ENCODE measurements around the gene CUX1.
"Not testable (repeated sequence)": the region's sequence is repeated elsewhere in the genome, so short reads cannot be mapped to it uniquely, and the experiment has no call there.

CUX1 gene, protein sequence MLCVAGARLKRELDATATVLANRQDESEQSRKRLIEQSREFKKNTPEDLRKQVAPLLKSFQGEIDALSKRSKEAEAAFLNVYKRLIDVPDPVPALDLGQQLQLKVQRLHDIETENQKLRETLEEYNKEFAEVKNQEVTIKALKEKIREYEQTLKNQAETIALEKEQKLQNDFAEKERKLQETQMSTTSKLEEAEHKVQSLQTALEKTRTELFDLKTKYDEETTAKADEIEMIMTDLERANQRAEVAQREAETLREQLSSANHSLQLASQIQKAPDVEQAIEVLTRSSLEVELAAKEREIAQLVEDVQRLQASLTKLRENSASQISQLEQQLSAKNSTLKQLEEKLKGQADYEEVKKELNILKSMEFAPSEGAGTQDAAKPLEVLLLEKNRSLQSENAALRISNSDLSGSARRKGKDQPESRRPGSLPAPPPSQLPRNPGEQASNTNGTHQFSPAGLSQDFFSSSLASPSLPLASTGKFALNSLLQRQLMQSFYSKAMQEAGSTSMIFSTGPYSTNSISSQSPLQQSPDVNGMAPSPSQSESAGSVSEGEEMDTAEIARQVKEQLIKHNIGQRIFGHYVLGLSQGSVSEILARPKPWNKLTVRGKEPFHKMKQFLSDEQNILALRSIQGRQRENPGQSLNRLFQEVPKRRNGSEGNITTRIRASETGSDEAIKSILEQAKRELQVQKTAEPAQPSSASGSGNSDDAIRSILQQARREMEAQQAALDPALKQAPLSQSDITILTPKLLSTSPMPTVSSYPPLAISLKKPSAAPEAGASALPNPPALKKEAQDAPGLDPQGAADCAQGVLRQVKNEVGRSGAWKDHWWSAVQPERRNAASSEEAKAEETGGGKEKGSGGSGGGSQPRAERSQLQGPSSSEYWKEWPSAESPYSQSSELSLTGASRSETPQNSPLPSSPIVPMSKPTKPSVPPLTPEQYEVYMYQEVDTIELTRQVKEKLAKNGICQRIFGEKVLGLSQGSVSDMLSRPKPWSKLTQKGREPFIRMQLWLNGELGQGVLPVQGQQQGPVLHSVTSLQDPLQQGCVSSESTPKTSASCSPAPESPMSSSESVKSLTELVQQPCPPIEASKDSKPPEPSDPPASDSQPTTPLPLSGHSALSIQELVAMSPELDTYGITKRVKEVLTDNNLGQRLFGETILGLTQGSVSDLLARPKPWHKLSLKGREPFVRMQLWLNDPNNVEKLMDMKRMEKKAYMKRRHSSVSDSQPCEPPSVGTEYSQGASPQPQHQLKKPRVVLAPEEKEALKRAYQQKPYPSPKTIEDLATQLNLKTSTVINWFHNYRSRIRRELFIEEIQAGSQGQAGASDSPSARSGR (N-terminal part only)

DNA sequence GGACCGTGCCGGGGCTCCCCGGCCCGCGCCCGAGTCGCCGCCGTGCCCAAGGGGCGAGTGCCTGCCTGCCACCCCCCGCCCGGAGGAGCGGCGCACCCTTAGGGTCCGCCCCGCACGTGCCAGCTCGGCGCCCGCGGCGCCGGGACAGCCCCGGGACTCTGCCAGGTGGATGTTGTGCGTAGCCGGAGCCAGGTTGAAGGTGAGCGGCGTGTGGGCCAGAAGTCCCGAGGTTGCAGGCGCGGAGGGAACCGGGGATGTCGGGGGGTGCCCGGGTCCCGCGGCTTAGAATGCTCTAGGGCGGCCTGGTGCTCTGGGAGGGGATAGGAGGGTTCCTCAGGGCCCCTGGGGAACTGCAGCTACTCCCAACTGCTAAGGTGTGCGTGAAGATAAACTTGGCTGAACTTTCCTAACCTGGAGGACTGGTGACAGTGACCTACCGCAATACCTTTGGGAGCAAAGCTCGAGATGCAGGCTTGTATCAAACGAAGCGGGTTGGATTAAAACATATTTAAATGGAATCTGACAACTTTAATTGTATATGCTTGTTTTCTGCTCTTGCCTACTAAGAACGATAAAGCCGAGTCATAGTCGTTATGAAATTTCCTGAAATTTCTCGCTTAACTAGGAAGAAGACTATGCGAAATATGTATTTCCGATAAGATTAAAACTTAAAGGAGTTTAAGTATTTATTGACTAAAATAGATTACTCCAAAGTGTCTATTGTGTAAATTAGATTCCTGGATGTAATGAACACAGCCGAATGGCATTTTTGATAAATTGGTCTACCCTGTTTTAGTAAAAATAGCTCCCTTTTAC, at the start of gene CUX1:
Gene CUX1, plus strand, starts transcription at position 156 of the 816 bp plus-strand sequence. Its CDS starts 14 bp downstream, at position 170.
- DNase-seq = no peak

DNA sequence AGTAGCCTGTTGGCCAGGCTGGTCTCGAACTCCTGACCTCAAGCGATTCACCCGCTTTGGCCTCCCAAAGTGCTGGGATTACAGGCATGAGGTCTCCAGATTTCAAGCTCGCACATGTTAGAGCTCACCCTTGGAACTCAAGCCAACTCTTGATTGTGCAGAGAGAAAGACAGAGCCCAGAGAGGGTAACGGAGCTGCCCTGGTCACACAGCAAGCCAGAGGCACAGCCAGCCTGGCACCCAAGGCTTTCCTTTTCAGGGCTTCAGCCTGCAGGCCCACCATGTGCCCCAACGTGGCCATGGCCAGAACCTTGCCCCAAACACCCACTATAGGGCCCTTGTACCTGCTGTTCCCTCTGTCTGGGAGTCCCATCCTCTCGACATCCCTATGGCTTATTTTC, 49.1 kb upstream of the CUX1 start:
- DNase-seq = no peak

DNA sequence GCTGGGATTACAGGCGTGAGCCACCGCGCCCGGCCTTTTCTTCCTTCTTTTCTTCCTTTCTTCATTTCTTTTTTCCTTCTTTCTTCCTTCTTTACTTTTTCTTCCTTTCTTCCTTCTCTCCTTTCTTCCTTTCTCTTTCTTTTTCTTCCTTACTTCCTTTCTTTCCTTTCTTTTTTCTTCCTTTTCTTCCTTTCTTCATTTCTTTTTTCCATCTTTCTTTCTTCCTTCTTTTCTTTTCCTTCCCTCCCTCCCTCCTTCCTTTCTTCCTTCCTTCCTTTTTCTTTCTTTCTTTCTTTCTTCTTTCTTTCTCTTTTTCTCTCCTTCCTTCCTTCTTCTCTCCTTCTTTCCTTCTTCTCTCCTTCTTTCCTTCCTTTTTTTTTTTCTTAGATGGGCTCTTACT, 47.0 kb upstream of the CUX1 start:
- no peak for DNase-seq

DNA sequence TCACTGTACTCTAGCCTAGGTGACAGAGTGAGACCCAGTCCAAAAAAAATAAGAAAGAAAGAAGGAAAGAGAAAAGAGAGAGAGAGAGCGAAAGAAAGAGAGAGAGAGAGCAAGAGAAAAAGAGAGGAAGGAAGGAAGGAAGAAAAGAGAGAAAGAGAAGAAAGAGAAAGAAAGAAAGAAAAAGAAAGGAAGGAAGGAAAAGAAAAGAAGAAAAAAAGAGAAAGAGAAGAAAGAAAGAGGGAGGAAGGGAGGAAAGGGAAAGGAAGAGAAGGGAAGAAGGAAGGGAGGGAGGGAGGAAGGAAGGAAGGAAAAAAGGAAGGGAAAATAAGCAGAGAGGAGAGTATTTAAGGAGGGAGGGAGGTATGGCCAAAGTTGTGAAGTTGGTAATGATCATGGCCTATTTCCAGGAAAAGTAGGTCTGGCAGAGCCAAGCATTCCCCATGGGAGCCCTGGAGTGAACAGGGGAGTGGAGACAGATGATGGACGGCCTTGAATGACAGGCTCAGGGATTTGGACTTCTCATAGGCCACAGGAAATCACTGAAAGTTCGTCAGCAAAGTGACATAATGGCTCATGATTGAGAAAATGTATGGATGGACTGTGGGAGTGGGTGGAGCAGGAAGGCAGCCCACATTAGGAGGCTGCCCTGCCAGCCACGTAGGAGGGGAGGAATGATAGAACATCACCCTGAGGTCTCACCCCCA, 44.8 kb upstream of the CUX1 start:
- no peak for DNase-seq

DNA sequence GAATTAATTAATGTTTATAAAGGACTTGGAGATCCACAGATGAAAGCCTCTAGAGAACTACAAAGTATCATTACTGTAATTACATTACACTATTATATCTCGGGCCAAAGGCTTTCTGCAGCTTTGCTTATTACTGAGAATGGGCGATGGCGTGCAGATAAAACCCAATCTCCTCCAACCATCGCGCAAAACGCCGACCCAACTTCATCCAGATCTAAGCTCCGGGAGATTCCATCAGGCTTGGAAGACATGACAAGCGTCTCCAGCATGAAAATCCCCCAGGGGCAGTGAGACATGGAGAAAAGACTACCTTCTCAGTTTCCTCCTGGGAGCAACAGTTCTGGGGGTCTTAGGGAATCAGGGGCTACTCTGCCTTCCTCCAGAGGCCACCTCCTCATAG, 42.2 kb upstream of the CUX1 start:
- no peak for DNase-seq

DNA sequence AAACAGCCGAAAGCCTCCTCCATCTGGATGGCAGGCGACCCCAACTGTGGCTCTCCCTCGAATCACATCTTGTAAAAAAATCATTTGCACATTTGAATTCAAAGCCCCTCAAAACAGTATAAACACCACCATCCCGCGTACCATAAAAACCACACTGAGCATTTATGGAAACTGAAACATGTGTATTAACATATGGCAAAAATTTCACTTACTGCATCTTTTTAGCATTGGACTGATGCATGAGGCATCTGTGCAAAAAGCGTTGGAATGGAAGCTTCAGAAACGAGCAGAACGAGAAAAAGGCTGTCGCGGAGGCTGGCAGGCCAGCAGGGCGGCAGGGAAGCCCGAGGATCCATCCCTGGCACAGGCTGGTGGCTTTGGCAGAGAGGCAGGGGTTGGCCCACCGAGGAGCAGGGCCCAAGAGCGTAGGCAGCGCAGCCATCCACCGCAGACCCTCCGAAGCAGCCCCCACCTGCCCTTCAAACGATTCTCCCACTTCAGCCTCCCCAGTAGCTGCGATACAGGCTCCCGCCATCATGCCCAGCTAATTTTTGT, 39.3 kb upstream of the CUX1 start:
- DNase-seq = no peak

DNA sequence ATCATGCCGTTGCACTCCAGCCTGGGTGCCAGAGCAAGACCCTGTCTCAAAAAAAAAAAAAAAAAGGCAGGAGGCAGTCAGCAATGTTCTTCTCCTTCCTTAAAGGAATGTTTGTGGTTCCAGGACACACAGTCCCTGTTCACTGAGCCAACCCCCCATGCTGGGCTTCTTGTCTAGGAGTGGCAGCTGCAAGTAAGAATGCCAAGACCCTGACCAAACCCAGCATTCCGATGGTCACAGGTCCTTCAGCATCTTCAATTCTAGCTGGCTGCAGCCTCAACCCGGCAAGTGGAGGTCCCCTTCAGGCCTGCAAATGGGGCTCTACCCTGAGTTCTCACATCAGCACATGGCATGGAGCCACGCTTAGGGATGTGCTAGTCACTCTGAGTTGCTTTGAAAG, 38.2 kb upstream of the CUX1 start:
- no peak for DNase-seq

DNA sequence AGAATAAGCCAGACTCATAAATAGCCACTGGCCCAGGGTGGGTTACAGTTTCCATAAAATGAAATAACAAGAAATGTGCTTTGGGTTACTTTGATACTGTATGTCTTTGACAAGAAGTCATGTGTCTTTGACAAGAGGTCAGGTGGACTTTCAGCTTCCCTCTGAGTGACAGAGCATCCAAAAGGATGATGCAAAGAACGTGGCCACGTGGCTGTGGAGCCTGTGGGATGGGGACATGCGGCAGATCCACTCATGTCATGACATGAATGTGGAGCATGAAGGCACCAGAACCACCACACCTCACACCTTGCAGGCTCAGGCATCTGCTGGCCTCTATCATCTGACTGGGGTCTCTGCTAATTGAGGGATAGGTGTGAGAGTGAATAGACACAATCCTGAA, 37.1 kb upstream of the CUX1 start:
- DNase-seq = no peak

DNA sequence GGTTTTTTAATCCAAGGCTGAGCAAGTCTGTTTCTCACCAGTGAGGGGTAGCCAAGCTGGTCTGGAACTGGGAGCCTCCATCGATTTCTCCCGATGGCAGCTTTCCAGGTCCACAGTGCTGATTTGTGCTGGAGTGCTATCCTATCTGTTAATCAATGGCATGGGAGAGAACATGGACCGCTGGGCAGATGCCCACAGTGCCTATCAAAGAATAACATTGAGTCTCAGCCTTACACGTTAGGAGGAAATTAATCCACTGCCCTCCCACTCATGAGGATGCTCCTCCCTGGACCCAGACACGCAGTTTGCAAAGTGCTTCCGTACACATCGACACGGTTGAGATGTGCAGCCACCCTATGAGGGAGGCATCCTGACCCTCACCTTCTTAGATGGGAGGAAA, 36.0 kb upstream of the CUX1 start:
- DNase-seq = no peak

DNA sequence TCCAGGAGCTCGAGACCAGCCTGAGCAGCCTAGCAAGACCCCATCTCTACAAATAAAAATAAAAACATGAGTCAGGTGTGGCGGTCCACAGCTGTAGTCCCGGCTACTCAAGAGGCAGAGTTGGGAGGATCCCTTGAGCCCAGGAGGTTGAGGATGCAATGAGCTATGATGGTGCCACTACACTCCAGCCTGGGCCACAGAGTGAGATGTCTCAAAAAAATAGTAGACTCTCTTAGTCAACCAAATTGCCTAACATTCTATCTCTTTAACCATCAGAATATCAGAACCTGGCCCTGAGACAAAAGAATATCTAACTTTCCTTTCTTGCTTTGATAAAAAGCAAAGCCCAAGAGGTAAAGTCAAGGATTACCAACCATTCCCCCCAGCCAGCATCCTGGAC, 35.0 kb upstream of the CUX1 start:
- no peak for DNase-seq

DNA sequence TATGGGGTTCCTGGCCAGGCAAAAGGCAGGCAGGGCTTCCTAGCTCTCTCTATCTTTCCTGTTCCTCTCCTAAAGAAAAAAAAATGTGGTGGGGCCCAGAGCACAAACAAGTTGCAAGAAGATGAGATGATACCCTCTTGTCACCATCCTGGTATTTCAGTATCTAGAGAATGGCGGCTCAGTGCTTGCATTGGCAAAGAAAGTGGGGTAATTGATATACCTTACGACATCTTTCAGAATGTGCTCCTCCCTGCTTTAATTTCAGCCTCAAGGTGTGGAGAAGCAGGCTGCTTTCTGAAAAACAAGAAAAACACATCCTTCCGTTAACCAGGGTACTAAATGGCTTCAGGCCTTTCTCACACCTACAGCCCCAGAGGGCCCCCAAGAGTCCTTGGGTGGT, 34.5 kb upstream of the CUX1 start:
- DNase-seq = no peak

DNA sequence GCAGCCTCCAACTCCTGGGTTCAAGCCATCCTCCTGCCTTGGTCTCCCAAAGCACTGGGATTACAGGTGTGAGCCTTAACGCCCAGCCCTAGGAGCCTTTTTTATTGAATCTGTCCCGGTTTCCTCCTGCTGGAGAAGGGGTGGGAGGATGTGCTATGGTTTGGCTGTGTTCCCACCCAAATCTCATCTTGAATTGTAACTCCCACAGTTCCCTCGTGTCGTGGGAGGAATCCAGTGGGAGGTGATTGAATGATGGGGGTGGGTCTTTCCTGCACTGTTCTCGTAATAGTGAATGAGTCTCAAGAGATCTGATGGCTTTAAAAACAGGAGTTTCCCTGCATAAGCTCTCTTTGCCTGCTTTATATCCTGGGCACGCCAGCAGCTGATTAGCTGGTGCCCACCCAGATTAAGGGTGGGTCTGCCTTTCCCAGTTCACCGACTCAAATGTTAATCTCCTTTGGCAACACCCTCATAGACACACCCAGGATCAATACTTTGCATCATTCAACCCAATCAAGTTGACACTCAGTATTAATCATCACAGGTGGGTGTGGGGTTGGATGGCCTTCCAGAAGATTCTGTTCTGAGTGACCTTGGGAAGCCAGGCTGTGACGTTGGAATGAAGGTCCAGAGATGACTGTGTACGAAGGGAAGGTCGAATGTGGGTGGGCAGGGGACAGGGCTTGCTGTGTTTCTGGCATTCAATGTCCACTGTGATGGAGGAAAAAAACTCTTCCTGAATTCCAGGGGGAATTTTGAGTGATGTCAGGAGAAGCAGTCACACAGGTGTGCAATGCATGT, 33.8 kb upstream of the CUX1 start:
- DNase-seq = no peak

DNA sequence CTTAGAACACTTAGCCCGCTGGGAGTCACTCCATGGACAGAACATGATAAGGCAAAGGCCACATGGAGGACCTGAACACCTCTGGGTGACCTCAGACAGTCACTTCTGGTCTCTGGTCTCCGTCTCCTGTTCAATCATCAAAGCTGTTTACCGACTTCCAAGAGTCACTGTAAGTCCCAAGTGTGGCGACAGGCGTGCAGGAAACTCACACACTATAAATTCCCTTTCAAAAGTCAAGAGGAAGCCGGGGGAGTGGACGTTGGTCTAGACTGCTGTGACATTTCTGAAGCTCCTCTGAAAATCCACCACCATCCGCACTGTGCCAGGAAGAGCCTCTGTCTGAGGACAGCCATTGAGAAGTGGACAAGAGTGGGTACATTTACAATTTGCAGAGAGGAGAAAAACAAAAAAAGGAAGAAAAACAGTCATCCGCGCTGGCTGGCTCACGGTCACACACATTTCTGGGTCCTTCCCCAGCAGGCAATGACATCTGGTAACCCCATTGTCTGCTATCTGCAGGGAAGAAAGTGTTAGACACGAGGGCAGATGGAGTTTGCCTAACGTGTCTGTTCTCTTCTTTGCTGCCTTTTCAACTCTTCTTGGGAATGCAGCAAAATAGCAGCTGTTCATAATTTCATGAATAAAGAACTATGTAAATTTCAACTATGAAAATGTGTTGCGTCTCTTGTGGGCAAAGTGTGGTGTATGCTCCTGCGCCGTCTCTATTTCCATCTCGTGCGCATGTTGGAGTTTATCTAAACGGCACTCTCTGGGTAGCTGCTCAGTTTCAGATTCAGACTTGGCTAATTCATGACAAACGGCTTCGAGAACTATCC, 32.9 kb upstream of the CUX1 start:
- DNase-seq = no peak

DNA sequence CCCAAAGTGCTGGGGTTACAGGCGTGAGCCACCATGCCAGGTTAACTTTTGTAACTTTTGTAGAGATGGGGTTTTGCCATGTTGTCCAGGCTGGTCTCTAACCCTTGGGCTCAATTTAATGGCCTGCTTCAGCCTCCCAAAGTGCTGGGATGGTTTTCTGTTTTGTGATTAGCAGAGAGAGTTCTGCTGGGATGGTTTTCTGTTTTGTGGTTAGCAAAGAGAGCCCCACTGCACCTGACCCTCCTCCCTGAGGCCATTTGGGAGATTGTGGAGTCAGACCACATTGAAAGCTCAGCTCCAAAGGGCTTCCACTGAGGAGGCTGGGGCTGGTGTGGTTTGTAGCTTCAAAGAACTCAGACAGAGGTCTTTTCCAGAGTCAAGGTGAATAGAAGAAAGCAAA, 29.6 kb upstream of the CUX1 start:
- DNase-seq = no peak

DNA sequence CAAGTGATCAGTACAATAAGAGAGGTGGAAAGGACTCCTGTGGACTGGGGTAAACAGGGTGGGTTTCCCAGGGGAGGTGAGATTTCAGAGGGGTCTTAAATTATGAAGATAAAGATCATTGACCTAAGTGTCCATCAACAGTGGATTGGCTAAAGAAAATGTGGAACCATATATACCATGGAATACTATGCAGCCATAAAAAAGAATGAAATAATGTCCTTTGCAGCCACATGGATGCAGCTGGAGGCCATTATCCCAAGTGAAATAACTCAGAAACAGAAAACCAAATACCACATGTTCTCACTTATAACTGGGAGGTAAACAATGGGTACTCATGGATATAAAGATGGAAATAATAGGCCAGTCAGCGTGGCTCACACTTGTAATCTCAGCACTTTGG, 28.9 kb upstream of the CUX1 start:
- no peak for DNase-seq

DNA sequence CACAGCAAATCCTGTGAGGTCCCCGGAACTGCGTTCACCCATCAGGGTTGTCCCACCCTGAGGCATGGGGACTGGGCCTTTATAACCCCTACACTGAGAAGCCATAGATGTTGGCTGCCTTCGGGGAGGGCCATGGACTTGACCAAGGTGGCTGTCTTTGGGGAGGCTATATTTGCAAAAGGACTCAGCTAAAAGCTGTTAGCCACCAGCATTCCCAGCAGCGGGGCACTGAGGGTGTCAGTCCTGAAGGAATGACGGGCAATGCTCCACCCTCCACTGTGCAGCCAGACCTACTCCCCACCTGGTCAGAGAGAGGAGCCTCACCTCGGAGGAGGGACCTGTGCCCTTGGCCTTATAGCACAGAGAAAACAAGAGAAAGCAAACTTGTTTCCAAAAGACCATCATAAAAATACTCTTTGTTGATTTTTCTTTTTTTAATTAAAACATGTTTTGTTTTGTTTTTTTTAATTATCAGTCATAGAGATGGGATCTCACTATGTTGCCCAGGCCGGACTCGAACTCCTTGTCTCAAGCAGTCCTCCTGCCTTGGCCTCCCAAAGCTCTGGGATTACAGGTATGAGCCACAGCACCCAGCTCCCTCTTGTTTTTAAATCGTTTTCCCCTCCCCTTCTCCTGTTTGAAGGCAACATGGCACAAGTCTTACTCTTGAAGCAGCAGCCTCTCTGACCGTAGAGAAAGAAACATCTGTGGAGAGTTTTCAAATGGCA, 26.7 kb upstream of the CUX1 start:
- DNase-seq = no peak

DNA sequence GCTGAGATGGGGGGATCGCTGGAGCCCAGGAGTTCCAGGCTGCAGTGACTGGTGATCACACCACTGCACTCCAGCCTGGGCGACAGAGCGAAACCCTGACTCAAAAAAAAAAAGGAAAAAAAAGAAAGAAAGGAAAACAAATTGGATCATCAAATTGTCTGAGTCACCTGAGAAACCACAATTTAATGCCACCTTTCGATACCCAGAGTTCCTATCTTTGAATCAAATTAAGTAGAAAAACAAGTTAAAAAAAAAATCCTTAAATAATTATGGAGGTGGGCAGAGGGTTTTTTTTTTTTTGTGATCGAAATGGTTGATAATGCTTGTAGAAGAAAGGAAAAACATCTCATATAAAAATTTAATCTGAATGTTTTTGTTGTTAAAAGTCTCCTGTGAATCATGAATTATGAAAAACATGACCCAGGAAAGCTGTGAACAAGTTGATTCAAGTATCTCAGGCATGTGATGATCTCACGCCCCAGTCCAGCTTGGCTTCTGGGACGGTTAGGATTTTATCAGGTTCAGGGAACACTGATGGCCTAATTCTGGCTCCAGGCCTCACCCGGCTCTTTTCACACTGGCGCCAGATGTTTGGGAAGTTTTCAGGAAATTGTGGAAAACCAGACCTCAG, 25.3 kb upstream of the CUX1 start:
- no peak for DNase-seq

DNA sequence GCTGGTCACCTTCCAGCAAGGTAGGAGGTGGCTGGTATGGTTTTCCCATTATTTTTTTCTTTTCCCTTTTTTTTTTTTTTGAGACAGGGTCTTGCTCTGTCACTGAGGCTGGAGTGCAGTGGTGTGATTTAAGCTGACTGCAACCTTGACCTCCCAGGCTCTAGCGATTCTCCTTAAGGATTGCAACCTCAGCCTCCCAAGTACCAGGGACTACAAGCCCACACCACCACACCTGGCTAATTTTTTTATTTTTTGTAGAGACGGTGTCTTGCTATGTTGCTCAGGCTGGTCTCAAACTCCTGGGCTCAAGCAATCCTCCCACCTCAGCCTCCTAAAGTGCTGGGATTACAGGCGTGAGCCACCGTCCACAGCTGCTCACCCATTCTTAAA, 24.7 kb upstream of the CUX1 start:
- DNase-seq = not testable (repeated sequence)
